Large intestine (tissue), 3 donors: ENCODE data around the gene TMEM132D. TPM values are rescaled to one million over a fixed set of nuclear protein-coding genes. Genes with fewer than 3 reads are reported as not detected.
"Not testable (repeated sequence)": the region's sequence is repeated elsewhere in the genome, so short reads cannot be mapped to it uniquely, and the experiment has no call there.

Experiments
- DNase-seq, 2 donors: peaks; one replicate each; pipeline versions ENCODE4 v3.0.0 to v3.0.0-alpha.2; 2013
- H3K27ac ChIP-seq: one replicate; pipeline ENCODE4 v1.5.1; 2013; ENCODE audit warnings: low read length
- H3K27me3 ChIP-seq: 2 replicates; pipeline ENCODE4 v1.6.1; 2013; ENCODE audit warnings: low read length; ENCODE audit not compliant: control insufficient read depth, insufficient read depth
- H3K36me3 ChIP-seq: 2 replicates; pipeline ENCODE4 v1.6.1; 2013; ENCODE audit warnings: low read length; ENCODE audit not compliant: control insufficient read depth, insufficient read depth
- H3K4me1 ChIP-seq: one replicate; pipeline ENCODE4 v1.6.1; 2013; ENCODE audit warnings: low read length; ENCODE audit not compliant: control insufficient read depth, insufficient read depth
- H3K4me3 ChIP-seq: one replicate; pipeline ENCODE4 v1.5.1; 2013; ENCODE audit warnings: low read length
- H3K9me3 ChIP-seq: one replicate; pipeline ENCODE4 v1.6.1; 2013; ENCODE audit warnings: mild to moderate bottlenecking, low read depth, low read length, moderate library complexity; ENCODE audit not compliant: control insufficient read depth
- WGBS: methylation state at CpG from one replicate; pipeline ENCODE4 v1.1.5; 2013; ENCODE audit warnings: low lambda C conversion rate; ENCODE audit not compliant: insufficient coverage; 5-methylcytosine and 5-hydroxymethylcytosine counted together
- polyA plus RNA-seq: library from polyadenylated mRNA; unstranded; fragments of 120-200 nt; gene quantifications from one replicate; pipeline ENCODE4 v1.2.1, GENCODE V29; 2013

The TMEM132D gene
- polyA plus RNA-seq, 1 donor = 0.55 TPM

DNA sequence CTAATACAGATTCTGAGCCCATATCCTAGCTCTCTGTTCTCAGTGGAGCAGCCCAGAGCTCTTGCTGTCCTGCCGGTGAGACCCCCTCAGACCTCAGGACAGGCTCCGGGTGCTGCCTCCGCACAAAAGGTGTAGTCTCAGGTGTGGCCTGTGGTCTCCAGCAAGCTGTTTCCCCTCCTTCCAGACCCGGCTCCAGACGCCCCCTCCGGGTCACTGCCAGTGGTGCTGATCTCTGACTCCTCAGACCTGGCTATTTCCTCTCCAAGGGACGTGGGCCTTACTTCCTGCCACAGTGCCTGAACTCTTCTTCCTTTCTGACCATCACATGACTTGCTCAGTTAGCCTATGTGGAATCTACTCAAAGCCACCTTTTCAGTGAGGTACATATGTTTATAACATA lies 713.0 kb downstream of the TMEM132D start:
- H3K4me3 ChIP-seq = no peak overlapping the region
- no peaks in the 10 kb centered on the region for H3K27me3 ChIP-seq
- WGBS = no CpG with 5 or more reads among the region's 7 CpGs
- no peak for DNase-seq
- no peaks in the 10 kb centered on the region for H3K4me1 ChIP-seq
- H3K9me3 ChIP-seq = no peaks in the 10 kb centered on the region
- no peak overlapping the region for H3K27ac ChIP-seq
- no peaks in the 10 kb centered on the region for H3K36me3 ChIP-seq

DNA sequence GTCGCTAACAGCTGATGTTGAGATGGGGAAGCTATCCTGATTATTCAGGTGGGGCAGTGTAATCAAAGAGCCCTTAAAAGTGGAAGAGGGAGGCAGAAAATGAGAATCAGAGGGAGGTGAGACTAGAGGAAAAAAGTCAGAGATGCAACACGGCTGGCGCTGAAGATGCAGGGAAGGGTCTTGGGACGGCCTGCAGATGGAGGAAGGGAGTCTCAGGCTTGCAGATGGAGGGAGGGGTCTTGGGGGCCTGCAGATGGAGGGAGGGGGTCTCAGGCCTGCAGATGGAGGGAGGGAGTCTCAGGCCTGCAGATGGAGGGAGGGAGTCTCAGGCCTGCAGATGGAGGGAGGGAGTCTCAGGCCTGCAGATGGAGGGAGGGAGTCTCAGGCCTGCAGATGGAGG lies 713.9 kb downstream of the TMEM132D start:
- H3K4me3 ChIP-seq, H3K27ac ChIP-seq, H3K27me3 ChIP-seq, DNase-seq, H3K9me3 ChIP-seq, H3K4me1 ChIP-seq, H3K36me3 ChIP-seq: not testable (repeated sequence)
- WGBS = no CpG with 5 or more reads among the region's 4 CpGs

DNA sequence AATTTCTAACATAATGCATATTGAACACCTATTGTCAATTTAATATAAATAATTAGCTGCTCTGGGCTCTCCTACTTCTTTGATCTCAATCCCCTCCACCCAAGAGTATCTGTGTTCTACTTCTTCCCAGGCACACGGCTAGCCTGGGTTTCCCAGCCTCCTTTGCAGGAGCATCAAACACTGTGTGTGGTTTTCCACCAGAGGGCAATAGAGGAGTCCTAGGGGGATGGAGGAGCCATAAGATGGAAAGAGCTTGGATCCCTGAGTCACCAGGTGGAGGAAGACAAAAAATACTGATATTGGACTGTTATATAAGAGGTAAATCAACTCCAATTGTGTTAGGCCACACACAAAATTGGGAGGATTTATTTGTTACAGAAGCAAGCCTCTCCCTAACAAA lies 716.9 kb downstream of the TMEM132D start:
- Histone ChIP-seq H3K4me1 (no peaks in the 10 kb centered on the region), H3K27ac (no peak overlapping the region), H3K27me3 (no peaks in the 10 kb centered on the region), H3K36me3 (no peaks in the 10 kb centered on the region), H3K4me3 (no peak overlapping the region), H3K9me3 (no peaks in the 10 kb centered on the region)
- DNase-seq = no peak
- WGBS = no CpG with 5 or more reads among the region's 1 CpG

DNA sequence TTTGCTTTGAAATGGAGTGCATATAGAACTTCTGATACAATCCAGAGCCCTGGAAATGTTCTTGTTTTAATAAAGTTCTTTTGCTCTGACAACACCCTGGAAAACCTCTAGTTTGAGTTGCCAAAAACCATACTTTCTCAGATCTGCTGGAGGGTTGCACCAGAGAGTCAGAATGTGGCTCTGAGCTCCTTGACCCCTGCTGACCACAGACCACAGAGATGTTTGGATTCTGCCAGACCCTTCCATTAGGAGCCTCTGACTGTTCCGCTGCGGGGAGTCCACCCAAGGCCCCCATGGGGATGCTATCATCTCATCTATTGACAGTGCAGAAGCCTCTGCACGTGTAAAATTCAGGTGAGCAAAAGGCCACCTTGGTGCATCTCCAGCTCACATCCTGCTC lies 718.0 kb downstream of the TMEM132D start:
- Histone ChIP-seq H3K4me3 (no peak overlapping the region), H3K9me3 (no peaks in the 10 kb centered on the region), H3K4me1 (no peaks in the 10 kb centered on the region), H3K27me3 (no peaks in the 10 kb centered on the region), H3K27ac (no peak overlapping the region), H3K36me3 (no peaks in the 10 kb centered on the region)
- DNase-seq = no peak
- no CpG with 5 or more reads among the region's 3 CpGs for WGBS

DNA sequence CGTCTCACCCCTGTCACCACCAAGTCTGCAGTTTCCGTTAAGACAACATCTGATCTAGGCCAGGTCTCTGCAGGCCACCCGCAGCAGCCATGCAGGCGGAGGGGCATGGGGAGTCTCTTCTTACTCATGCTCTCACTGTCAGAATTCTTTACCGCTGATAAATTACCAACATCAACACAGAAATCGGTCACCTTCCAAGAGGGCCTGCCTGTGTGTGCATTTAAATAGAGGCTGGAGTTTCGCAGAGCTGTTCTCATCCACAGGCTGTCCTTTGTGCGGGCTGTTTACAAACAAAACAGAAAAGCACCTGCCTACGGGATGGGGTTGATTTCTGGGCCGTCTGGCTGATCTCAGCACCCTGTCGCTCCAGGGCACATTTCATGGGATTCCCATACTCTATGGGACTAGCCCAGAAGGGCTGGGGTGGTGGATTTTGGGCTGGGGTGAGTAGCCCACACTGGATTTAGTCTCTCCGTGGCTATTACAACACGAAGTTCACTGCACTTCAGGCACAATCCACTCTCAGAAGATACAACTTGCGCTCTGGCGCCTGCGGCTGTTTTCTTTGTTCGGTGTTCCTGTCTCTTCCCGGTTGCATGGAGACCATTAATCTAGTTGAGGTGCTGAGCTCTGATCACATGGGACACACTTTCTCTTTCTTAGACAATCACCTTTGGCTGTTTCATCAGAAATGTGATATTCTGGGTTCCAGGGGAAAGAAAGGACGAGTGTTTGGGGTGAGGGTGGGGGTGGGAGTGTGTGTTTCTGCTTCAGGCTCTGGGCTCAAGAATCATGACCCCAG lies 719.5 kb downstream of the TMEM132D start:
- Histone ChIP-seq H3K36me3 (no peaks in the 10 kb centered on the region), H3K27me3 (no peaks in the 10 kb centered on the region), H3K4me1 (no peaks in the 10 kb centered on the region), H3K27ac (no peak overlapping the region), H3K9me3 (no peaks in the 10 kb centered on the region), H3K4me3 (no peak overlapping the region)
- 60% methylated on average over 1 of the region's 19 CpGs for WGBS
- no peak for DNase-seq

DNA sequence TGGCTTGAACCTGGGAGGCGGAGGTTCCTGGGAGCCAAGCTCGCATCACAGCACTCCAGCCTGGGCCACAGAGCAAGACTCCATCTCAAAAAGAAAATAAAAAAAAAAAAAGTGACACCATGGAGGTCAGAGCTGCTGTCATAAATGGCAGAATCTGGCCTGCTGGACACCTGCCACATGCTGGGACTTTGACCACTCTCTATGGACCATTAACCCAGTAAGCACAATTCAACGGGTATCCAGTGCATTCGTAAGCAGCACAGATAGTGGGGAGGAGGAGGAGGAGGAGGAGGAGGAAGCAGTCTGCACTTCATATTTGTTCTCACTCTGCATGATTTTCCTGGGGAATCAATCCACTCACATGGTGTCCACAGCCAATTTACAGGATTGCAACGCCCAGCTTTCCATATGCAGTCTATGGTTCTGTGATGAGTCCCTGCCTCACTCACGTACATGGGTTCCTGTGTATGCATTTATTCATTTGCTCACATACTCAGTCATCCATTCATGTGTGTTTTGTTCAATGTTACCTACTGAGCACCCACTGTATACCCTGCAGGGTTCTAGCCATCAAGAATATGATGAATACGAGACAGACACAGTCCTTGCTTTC lies 723.8 kb downstream of the TMEM132D start:
- H3K4me3 ChIP-seq = no peak overlapping the region
- no peaks in the 10 kb centered on the region for H3K9me3 ChIP-seq
- no peak for DNase-seq
- no peaks in the 10 kb centered on the region for H3K36me3 ChIP-seq
- WGBS = 80% methylated on average over 1 of the region's 7 CpGs
- no peaks in the 10 kb centered on the region for H3K27me3 ChIP-seq
- no peaks in the 10 kb centered on the region for H3K4me1 ChIP-seq
- H3K27ac ChIP-seq = no peak overlapping the region

DNA sequence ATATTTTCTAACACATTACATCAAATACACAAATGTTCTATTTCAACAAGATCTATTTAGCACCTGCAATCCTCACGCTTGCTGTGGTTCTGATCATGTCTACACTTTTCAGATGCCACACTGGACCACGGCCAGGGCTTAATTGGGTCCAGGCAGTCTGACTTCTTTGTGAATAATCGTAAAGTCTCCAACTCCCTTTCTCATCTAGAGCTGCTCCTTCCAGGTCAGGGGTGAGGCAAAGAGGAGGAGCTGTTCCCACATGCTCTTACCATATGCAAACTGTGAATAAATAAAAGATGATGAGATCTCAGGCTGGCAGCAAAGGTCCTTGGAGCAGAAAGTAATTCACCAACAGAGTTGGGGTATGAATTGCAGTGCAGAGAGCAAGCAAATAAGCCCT lies 733.9 kb downstream of the TMEM132D start:
- Histone ChIP-seq H3K9me3 (no peaks in the 10 kb centered on the region), H3K4me3 (no peak overlapping the region), H3K4me1 (no peaks in the 10 kb centered on the region), H3K27ac (no peak overlapping the region), H3K27me3 (no peaks in the 10 kb centered on the region), H3K36me3 (no peaks in the 10 kb centered on the region)
- 100% methylated on average over 1 of the region's 3 CpGs for WGBS
- DNase-seq = no peak

DNA sequence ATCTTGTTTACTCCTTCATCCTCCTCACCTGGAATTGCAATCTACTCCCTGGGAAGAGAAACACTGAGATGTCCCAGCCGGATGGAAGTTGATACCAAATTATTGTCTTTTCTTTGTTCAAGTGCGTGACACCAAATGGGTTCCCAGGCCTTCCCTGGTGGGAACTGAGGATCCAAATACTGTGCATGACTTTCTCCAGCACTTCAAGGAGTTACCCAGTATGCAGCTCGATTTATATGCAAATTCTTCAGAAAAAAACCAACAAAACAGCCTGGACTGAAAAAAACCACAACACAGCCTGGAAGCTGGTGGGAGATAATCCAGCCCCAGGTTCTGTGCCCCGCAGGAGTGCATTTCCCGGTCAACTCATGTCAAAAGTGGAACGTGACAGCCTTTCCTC lies 740.0 kb downstream of the TMEM132D start:
- no CpG with 5 or more reads among the region's 6 CpGs for whole genome bisulfite sequencing
- no peak overlapping the region for H3K27ac ChIP-seq
- no peaks in the 10 kb centered on the region for H3K9me3 ChIP-seq
- no peaks in the 10 kb centered on the region for H3K27me3 ChIP-seq
- H3K36me3 ChIP-seq = no peaks in the 10 kb centered on the region
- no peak for DNase-seq
- no peak overlapping the region for H3K4me3 ChIP-seq
- H3K4me1 ChIP-seq = no peaks in the 10 kb centered on the region

DNA sequence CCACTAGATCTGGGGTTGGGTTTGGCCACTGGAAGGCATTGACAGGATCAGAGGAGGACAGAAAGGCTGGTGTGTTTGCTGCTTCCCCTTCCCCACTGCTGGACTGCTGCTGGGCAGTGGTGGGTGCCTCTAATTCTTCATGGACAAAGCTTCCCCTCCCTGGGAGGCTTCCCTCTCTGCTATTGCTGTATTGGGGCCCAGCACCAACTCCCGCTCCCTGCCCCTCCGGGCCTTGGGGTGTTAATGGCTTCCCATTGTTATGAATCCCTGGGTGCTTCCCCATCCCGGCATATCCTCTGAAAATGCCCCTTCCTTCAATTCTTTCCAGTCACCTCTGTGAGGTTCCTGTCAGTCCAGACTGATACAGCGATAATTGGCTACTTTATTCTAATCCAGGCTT lies 740.4 kb downstream of the TMEM132D start:
- H3K4me3 ChIP-seq = no peak overlapping the region

DNA sequence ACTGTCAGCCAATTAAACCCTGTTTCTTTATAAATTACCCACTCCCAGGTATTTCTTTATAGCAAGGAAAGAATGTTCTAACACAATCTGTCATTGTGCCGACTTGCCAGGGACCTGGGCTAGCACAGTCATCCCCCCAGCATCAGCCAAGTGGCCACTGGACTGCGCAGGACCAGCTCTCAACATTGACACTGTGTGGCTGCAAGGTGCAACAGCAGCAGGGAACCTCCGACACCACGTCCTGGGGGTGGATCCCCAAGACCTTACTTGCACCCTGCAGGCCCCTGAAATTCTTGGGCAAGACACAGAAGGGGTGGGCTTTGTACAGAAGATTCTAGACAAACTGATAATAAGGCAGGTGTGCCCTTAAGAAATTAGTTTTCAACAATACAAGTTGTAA lies 741.0 kb downstream of the TMEM132D start:
- H3K4me1 ChIP-seq = no peaks in the 10 kb centered on the region
- no peak for DNase-seq
- WGBS = no CpG with 5 or more reads among the region's 4 CpGs
- no peaks in the 10 kb centered on the region for H3K27me3 ChIP-seq
- H3K36me3 ChIP-seq = no peaks in the 10 kb centered on the region
- no peak overlapping the region for H3K4me3 ChIP-seq
- H3K9me3 ChIP-seq = no peaks in the 10 kb centered on the region
- no peak overlapping the region for H3K27ac ChIP-seq

More for the DNA sequence above, 740.4 kb downstream of the TMEM132D start:
- Histone ChIP-seq H3K4me1 (no peaks in the 10 kb centered on the region), H3K36me3 (no peaks in the 10 kb centered on the region), H3K27ac (no peak overlapping the region), H3K27me3 (no peaks in the 10 kb centered on the region), H3K9me3 (no peaks in the 10 kb centered on the region)
- WGBS = 100% methylated on average over 1 of the region's 4 CpGs
- no peak for DNase-seq

DNA sequence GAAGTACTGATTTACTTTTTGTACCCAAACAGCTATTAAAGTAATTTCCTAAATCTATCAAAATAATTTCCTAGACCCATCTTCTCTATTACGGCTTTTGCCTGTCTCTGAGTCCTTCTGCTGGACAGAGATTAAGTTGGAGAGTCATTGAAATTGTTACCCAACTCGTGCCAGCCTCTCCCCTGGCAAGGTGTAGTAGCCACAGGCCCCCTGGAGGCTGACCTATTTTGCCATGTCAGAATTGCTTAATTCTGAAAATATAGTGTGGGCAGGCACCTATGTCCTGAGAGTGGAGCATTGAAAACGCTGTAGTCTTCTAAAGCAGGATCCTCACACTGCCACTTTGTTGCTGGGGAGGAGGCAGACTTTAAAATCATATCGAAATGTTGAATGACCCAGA lies 742.3 kb downstream of the TMEM132D start:
- no CpG with 5 or more reads among the region's 4 CpGs for WGBS
- H3K36me3 ChIP-seq = no peaks in the 10 kb centered on the region
- no peaks in the 10 kb centered on the region for H3K4me1 ChIP-seq
- H3K27me3 ChIP-seq = no peaks in the 10 kb centered on the region
- no peaks in the 10 kb centered on the region for H3K9me3 ChIP-seq
- no peak overlapping the region for H3K4me3 ChIP-seq
- H3K27ac ChIP-seq = no peak overlapping the region
- no peak for DNase-seq
